Liver (tissue), 9 donors: ENCODE data around the gene RBCK1. TPM values are rescaled to one million over a fixed set of nuclear protein-coding genes. Genes with fewer than 3 reads are reported as not detected.
"Not testable (repeated sequence)": the region's sequence is repeated elsewhere in the genome, so short reads cannot be mapped to it uniquely, and the experiment has no call there.

ENCODE experiments used
- DNase-seq: peaks from one replicate; pipeline ENCODE4 v3.0.0-alpha.2; 2017; ENCODE audit warnings: low spot score
- H3K27ac ChIP-seq, 2 donors: one replicate each; pipeline ENCODE4 v1.7.0; 2013; ENCODE audit warnings: inconsistent platforms in 2 of 2, low read length in 2 of 2, control low read depth in 1 of 2, low read depth in 1 of 2, mild to moderate bottlenecking in 1 of 2
- H3K27me3 ChIP-seq, 4 donors: one replicate each; pipeline versions ENCODE4 v1.6.1 to v1.7.0; 2013; ENCODE audit warnings: low read length in 3 of 4, inconsistent platforms in 1 of 4, mild to moderate bottlenecking in 1 of 4, moderate library complexity in 1 of 4; ENCODE audit not compliant: control insufficient read depth in 4 of 4, insufficient read depth in 4 of 4
- H3K36me3 ChIP-seq, 4 donors: one replicate each; pipeline versions ENCODE4 v1.6.1 to v1.7.0; 2013; ENCODE audit warnings: low read length in 3 of 4, mild to moderate bottlenecking in 3 of 4, low read depth in 1 of 4, moderate library complexity in 1 of 4; ENCODE audit not compliant: control insufficient read depth in 4 of 4, insufficient read depth in 3 of 4
- H3K4me1 ChIP-seq, 4 donors: one replicate each; pipeline versions ENCODE4 v1.6.1 to v1.7.0; 2013; ENCODE audit warnings: low read length in 3 of 4, mild to moderate bottlenecking in 3 of 4, moderate library complexity in 1 of 4; ENCODE audit not compliant: control insufficient read depth in 4 of 4, insufficient read depth in 4 of 4
- H3K4me3 ChIP-seq, 3 donors: one replicate each; pipeline versions ENCODE4 v1.6.1 to v1.7.0; 2013; ENCODE audit warnings: low read length in 3 of 3, control low read depth in 1 of 3, low read depth in 1 of 3, mild to moderate bottlenecking in 1 of 3
- H3K9ac ChIP-seq, 2 donors: one replicate each; pipeline ENCODE4 v1.7.0; 2013; ENCODE audit warnings: low read length in 2 of 2, mild to moderate bottlenecking in 2 of 2, moderate library complexity in 2 of 2, control low read depth in 1 of 2, low read depth in 1 of 2
- H3K9me3 ChIP-seq, 4 donors: one replicate each; pipeline versions ENCODE4 v1.6.1 to v1.7.0; 2013; ENCODE audit warnings: low read length in 3 of 4; ENCODE audit not compliant: control insufficient read depth in 4 of 4
- ATF3 ChIP-seq: IDR thresholded peaks from 2 replicates; pipeline ENCODE4 v1.6.1; 2016; ENCODE audit warnings: antibody characterized with exemption
- CTCF ChIP-seq: fragments of 150-350 bp; IDR thresholded peaks from 2 replicates; pipeline ENCODE4 v1.5.1; 2017; ENCODE audit warnings: improper control_type of control experiment, low read depth, low read length; ENCODE audit not compliant: missing input control
- EGR1 ChIP-seq, 2 donors: IDR thresholded peaks; 2 replicates each; pipeline ENCODE4 v1.6.1; 2016 to 2018; ENCODE audit warnings: antibody characterized with exemption in 2 of 2, low read depth in 2 of 2
- FOXA1 ChIP-seq: IDR thresholded peaks from 2 replicates; pipeline ENCODE4 v1.6.1; 2016; ENCODE audit warnings: antibody characterized with exemption
- HNF4A ChIP-seq, 2 donors: conservative IDR thresholded peaks; 2 replicates each; pipeline ENCODE4 v1.6.1; 2016; ENCODE audit warnings: antibody characterized with exemption in 2 of 2, mild to moderate bottlenecking in 2 of 2
- JUND ChIP-seq, 2 donors: IDR thresholded peaks; 2 replicates each; pipeline ENCODE4 v1.6.1; 2016; ENCODE audit warnings: antibody characterized with exemption in 2 of 2
- MAX ChIP-seq: IDR thresholded peaks from 2 replicates; pipeline ENCODE4 v1.6.1; 2016; ENCODE audit warnings: antibody characterized with exemption
- RAD21 ChIP-seq, 2 donors: IDR thresholded peaks; 2 replicates each; pipeline ENCODE4 v1.6.1; 2016; ENCODE audit warnings: antibody characterized with exemption in 2 of 2, mild to moderate bottlenecking in 2 of 2
- RXRA ChIP-seq, 2 donors: IDR thresholded peaks; 2 replicates each; pipeline ENCODE4 v1.6.1; 2017 to 2018; ENCODE audit warnings: antibody characterized with exemption in 2 of 2, mild to moderate bottlenecking in 1 of 2
- SP1 ChIP-seq: IDR thresholded peaks from 2 replicates; pipeline ENCODE4 v1.6.1; 2018; ENCODE audit warnings: antibody characterized with exemption, mild to moderate bottlenecking
- TAF1 ChIP-seq: conservative IDR thresholded peaks from 2 replicates; pipeline ENCODE4 v1.6.1; 2016; ENCODE audit warnings: antibody characterized with exemption, mild to moderate bottlenecking
- ZBTB33 ChIP-seq: IDR thresholded peaks from 2 replicates; pipeline ENCODE4 v1.6.1; 2016; ENCODE audit warnings: antibody characterized with exemption
- WGBS: extraction: QIAGEN DNeasy Blood & Tissue Kit; methylation state at CpG from one replicate; pipeline ENCODE4 v1.1.7; 2013; 5-methylcytosine and 5-hydroxymethylcytosine counted together
- polyA plus RNA-seq, 2 donors: library from polyadenylated mRNA; stranded (reverse) in 1 of 2; unstranded in 1 of 2; fragments of 200-250 nt in 1 of 2; fragments of >200 nt in 1 of 2; fragmentation: Nextera tagmentation in 1 of 2; extraction: Ambion mirVana in 1 of 2; gene quantifications; one replicate each; pipeline versions ENCODE4 v1.2.1 to v1.2.3, GENCODE V29; 2013 to 2015
- total RNA-seq, 2 donors: library from RNA; depleted of rRNA; stranded (reverse); fragments of >200 nt; gene quantifications; one replicate each; pipeline ENCODE4 v1.2.3, GENCODE V29; 2014
- donor health status: healthy.
- donor health status: healthy.
- donor health status: healthy.
- donor health status: healthy.
- donor health status: healthy.

RBCK1 gene
- total and polyA plus RNA-seq, 4 donors = 18.0 to 62.6 (median 54.8) TPM

- not testable (repeated sequence) for H3K4me3 ChIP-seq, H3K9me3 ChIP-seq, H3K27ac ChIP-seq, H3K9ac ChIP-seq, H3K36me3 ChIP-seq, H3K27me3 ChIP-seq, DNase-seq, H3K4me1 ChIP-seq
- WGBS = 97% methylated on average over 6 of the region's 6 CpGs
Observed at GRCh38 chr20:476561-477249, 68.6 kb downstream of the RBCK1 start.

GRCh38 chr20:478010-478948 lies 70.2 kb downstream of the RBCK1 start:
- Histone ChIP-seq H3K27me3 (no peaks in the 10 kb centered on the region), H3K36me3 (peaks cover 2 to 16% (median 12%) of the 10 kb centered on the region in 4 donors), H3K27ac (no peak overlapping the region), H3K4me1 (no peaks in the 10 kb centered on the region), H3K9ac (no peak overlapping the region), H3K9me3 (no peaks in the 10 kb centered on the region), H3K4me3 (no peak overlapping the region)
- DNase-seq = no peak
- 86% methylated on average over 8 of the region's 8 CpGs for WGBS
- TF ChIP-seq ATF3 (no peak), JUND (IDR thresholded peaks at IDR 0.05) (no peak), CTCF (no peak), TAF1 (no peak), ZBTB33 (no peak), EGR1 (IDR thresholded peaks at IDR 0.05; ENCODE audit: low read depth in 2 of 2) (no peak), SP1 (no peak), MAX (no peak), FOXA1 (no peak), RAD21 (IDR thresholded peaks at IDR 0.05) (no peak), RXRA (IDR thresholded peaks at IDR 0.05) (no peak), HNF4A (conservative IDR thresholded peaks at IDR 0.05) (no peak)
